ENCODE data around the gene OR2V1. TPM values are rescaled to one million over a fixed set of nuclear protein-coding genes. Genes with fewer than 3 reads are reported as not detected.
"Not testable (repeated sequence)": the region's sequence is repeated elsewhere in the genome, so short reads cannot be mapped to it uniquely, and the experiment has no call there.

The OR2V1 gene, protein sequence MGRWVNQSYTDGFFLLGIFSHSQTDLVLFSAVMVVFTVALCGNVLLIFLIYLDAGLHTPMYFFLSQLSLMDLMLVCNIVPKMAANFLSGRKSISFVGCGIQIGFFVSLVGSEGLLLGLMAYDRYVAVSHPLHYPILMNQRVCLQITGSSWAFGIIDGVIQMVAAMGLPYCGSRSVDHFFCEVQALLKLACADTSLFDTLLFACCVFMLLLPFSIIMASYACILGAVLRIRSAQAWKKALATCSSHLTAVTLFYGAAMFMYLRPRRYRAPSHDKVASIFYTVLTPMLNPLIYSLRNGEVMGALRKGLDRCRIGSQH
- total RNA-seq (not detected), polyA plus RNA-seq (ENCODE audit: insufficient read depth in 1 of 8, insufficient read length in 8 of 8, low replicate concordance in 1 of 8) (under 1 TPM in 1 of 8 donors, not detected in 7; 0.08 TPM)
- long read RNA-seq, donor 1 = 0 reads
- long read RNA-seq, donor 2 = 0 reads
- long read RNA-seq, donor 3 = 0 reads
- long read RNA-seq, donor 4 = 0 reads
- long read RNA-seq, donor 5 = 0 reads
- long read RNA-seq, donor 6 = 0 reads
- long read RNA-seq, donor 7 = 0 reads
- long read RNA-seq, donor 8 = 0 reads
- long read RNA-seq, donor 9 = 0 reads
- long read RNA-seq, donor 10 = 0 reads
- long read RNA-seq, donor 11 = 0 reads

DNA sequence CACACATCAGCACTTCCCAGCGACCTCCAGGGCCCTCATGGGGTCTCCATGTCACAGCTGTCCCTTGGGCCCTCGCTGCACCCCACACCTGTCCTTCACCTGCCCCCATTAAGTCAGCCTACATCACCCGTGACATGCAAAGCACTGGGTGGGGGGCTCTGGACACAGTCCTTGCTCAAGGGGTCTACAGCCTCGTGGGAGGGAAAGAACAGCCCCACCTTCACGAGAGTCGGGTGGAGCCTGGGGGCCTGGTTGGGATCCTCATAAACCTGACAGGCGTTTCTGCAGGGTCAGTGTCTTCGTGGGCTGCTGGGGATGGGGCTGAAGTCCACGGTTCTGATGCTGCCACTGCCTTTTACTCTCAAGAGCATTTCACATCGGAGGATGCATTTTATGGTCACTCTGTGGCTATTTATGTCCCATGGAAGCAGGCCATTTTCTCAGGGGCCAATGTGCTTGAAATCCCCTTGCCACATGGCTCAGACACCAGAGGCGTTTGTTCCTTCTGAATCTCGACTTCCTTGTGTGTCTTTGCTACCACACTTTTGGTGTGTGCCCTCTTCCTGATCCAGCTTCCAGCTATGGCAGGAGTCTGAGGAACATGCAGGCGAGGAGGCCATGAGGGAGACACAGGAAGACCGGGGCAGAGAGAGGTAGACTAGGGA lies at the start of gene OR2V1:
Gene OR2V1 (minus strand): TSS at position 338 of the 665 bp plus-strand sequence. CDS start 5,865 bp downstream, outside the sequence.
- no peak for DNase-seq
- Histone ChIP-seq H3K36me3 (ENCODE audit: control insufficient read depth, insufficient read depth, low read length) (no peaks in the 10 kb centered on the region), H3K27me3 (ENCODE audit: control insufficient read depth, insufficient read depth, low read length) (peaks cover 24% of the 10 kb centered on the region), H3K27ac (ENCODE audit: low read length) (no peak within 1 kb of the TSS), H3K4me1 (ENCODE audit: control insufficient read depth, insufficient read depth, low read length) (no peaks in the 10 kb centered on the region), H3K4me3 (ENCODE audit: low read length) (no peak within 1 kb of the TSS), H3K9me3 (replicated peaks; ENCODE audit: control insufficient read depth, low read depth, low read length) (no peaks in the 10 kb centered on the region)
- WGBS (ENCODE audit: insufficient coverage) = 53% methylated on average over 13 of the region's 14 CpGs

- H3K27ac ChIP-seq (ENCODE audit: low read length); H3K4me3 ChIP-seq (ENCODE audit: low read length); H3K36me3 ChIP-seq (ENCODE audit: control insufficient read depth, insufficient read depth, low read length); H3K4me1 ChIP-seq (ENCODE audit: control insufficient read depth, insufficient read depth, low read length); H3K9me3 ChIP-seq (replicated peaks; ENCODE audit: control insufficient read depth, low read depth, low read length); DNase-seq: not testable (repeated sequence)
- WGBS (ENCODE audit: insufficient coverage) = 60% methylated on average over 7 of the region's 14 CpGs
- peaks cover 42% of the 10 kb centered on the region for H3K27me3 ChIP-seq (ENCODE audit: control insufficient read depth, insufficient read depth, low read length)
Observed at GRCh38 chr5:181177559-181177958, 46.6 kb upstream of the OR2V1 start.

DNA sequence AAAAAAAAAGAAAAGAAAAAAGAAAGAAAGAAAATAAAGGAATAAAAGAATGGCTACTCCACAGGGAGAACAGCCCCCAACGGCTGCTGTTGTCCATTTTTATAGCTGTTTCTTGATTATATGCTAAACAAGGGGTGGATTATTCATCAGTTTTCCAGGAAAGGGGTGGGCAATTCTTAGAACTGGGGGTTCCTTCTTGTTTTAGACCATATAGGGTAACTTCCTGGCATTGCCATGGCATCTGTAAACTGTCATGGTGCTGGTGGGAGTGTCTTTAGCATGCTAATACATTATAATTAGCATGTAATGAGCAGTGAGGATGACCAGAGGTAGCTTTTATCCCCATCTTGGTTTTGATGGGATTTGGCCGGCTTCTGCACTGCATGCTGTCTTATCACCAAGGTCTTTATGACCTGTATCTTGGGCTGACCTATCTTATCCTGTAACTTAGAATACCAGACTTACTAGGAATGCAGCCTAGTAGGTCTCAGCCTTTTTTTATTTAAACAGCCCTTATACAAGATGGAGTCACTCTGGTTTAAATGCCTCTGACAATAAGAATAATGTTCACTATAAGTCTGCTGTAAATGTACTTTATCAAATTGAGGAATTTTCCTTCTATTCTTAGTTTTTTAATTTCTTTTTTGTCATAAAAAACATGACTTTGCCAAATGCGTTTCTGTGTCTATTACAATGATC lies 45.4 kb upstream of the OR2V1 start:
- Histone ChIP-seq H3K27ac (ENCODE audit: low read length) (no peak overlapping the region), H3K4me3 (ENCODE audit: low read length) (no peak overlapping the region), H3K36me3 (ENCODE audit: control insufficient read depth, insufficient read depth, low read length) (no peaks in the 10 kb centered on the region), H3K4me1 (ENCODE audit: control insufficient read depth, insufficient read depth, low read length) (no peaks in the 10 kb centered on the region), H3K27me3 (ENCODE audit: control insufficient read depth, insufficient read depth, low read length) (peaks cover 50% of the 10 kb centered on the region), H3K9me3 (replicated peaks; ENCODE audit: control insufficient read depth, low read depth, low read length) (no peaks in the 10 kb centered on the region)
- no CpG with 5 or more reads among the region's 3 CpGs for WGBS (ENCODE audit: insufficient coverage)
- no peak for DNase-seq

GRCh38 chr5:181173420-181174342 lies 42.7 kb upstream of the OR2V1 start:
- Histone ChIP-seq H3K4me3 (ENCODE audit: low read length) (no peak overlapping the region), H3K27ac (ENCODE audit: low read length) (no peak overlapping the region)
- DNase-seq = no peak

GRCh38 chr5:181173027-181173419 lies 42.1 kb upstream of the OR2V1 start:
- H3K4me3 ChIP-seq (ENCODE audit: low read length) = no peak overlapping the region

More at GRCh38 chr5:181173420-181174342, 42.7 kb upstream of the OR2V1 start:
- peaks cover 9% of the 10 kb centered on the region for H3K4me1 ChIP-seq (ENCODE audit: control insufficient read depth, insufficient read depth, low read length)
- 3% methylated on average over 39 of the region's 50 CpGs for WGBS (ENCODE audit: insufficient coverage)
- no peaks in the 10 kb centered on the region for H3K9me3 ChIP-seq (replicated peaks; ENCODE audit: control insufficient read depth, low read depth, low read length)
- H3K36me3 ChIP-seq (ENCODE audit: control insufficient read depth, insufficient read depth, low read length) = no peaks in the 10 kb centered on the region
- peaks cover 74% of the 10 kb centered on the region for H3K27me3 ChIP-seq (ENCODE audit: control insufficient read depth, insufficient read depth, low read length)

DNA sequence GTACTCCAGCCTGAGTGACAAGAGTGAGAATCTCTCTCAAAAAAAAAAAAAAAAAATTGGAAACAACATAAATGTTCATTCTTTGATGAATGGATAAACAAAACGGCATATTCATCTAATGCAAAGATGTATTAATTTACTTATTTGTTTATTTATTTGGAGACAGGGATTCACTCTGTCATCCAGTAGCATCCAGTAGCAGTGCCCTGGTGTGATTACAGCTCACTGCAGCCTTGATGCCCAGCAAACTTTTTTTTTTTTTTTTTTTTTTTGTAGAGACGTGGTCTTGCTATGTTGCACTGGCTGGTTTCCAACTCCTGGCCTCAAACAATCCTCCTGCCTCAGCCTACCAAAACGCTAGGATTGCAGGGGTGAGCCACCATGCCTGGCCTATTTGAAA lies 40.8 kb upstream of the OR2V1 start:
- DNase-seq = no peak

More at GRCh38 chr5:181173027-181173419, 42.1 kb upstream of the OR2V1 start:
- no peak for DNase-seq
- Histone ChIP-seq H3K27ac (ENCODE audit: low read length) (no peak overlapping the region), H3K9me3 (replicated peaks; ENCODE audit: control insufficient read depth, low read depth, low read length) (no peaks in the 10 kb centered on the region), H3K4me1 (ENCODE audit: control insufficient read depth, insufficient read depth, low read length) (peaks cover 9% of the 10 kb centered on the region), H3K36me3 (ENCODE audit: control insufficient read depth, insufficient read depth, low read length) (no peaks in the 10 kb centered on the region), H3K27me3 (ENCODE audit: control insufficient read depth, insufficient read depth, low read length) (peaks cover 79% of the 10 kb centered on the region)
- 10% methylated on average over 9 of the region's 11 CpGs for WGBS (ENCODE audit: insufficient coverage)

GRCh38 chr5:181170996-181171395 lies 40.0 kb upstream of the OR2V1 start:
- Histone ChIP-seq H3K4me1 (ENCODE audit: control insufficient read depth, insufficient read depth, low read length) (peaks cover 9% of the 10 kb centered on the region), H3K4me3 (ENCODE audit: low read length) (no peak overlapping the region), H3K27me3 (ENCODE audit: control insufficient read depth, insufficient read depth, low read length) (peaks cover 83% of the 10 kb centered on the region), H3K27ac (ENCODE audit: low read length) (no peak overlapping the region), H3K36me3 (ENCODE audit: control insufficient read depth, insufficient read depth, low read length) (no peaks in the 10 kb centered on the region), H3K9me3 (replicated peaks; ENCODE audit: control insufficient read depth, low read depth, low read length) (no peaks in the 10 kb centered on the region)
- 67% methylated on average over 1 of the region's 6 CpGs for WGBS (ENCODE audit: insufficient coverage)
- no peak for DNase-seq

More for the DNA sequence above, 40.8 kb upstream of the OR2V1 start:
- H3K4me1 ChIP-seq (ENCODE audit: control insufficient read depth, insufficient read depth, low read length) = peaks cover 9% of the 10 kb centered on the region
- no peaks in the 10 kb centered on the region for H3K9me3 ChIP-seq (replicated peaks; ENCODE audit: control insufficient read depth, low read depth, low read length)
- H3K27me3 ChIP-seq (ENCODE audit: control insufficient read depth, insufficient read depth, low read length) = peaks cover 76% of the 10 kb centered on the region
- no peak overlapping the region for H3K27ac ChIP-seq (ENCODE audit: low read length)
- no peak overlapping the region for H3K4me3 ChIP-seq (ENCODE audit: low read length)
- WGBS (ENCODE audit: insufficient coverage) = no CpG with 5 or more reads among the region's 3 CpGs
- no peaks in the 10 kb centered on the region for H3K36me3 ChIP-seq (ENCODE audit: control insufficient read depth, insufficient read depth, low read length)

DNA sequence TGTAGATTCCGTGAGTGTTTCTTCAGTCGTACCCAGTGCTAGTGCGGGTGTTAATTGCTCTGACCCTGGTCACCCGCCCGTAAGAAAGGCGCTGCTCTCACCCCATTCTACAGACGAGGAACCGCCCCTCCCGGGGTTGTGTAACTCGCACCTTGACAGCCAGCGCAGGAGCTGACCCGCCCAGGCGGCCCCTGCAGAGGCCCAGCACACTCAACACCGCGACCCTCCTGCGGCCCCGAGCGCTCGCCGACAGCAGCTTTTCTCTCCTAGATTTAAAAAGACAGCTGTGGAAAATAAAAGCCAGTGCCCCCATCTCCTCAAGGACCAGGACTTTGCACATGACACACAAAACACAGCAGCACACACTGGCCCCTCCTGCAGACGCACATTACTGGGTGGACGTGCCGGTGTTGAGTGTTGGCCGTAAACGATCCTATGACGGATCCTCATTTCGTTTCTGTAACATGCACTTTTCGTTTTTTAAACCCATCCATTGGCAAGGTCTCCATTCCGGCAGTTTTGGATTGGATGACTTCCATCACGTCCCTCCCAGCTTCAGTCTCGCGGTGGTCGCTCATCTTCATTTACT lies 39.4 kb upstream of the OR2V1 start:
- no peak for DNase-seq
- H3K4me3 ChIP-seq (ENCODE audit: low read length) = no peak overlapping the region
- no peaks in the 10 kb centered on the region for H3K9me3 ChIP-seq (replicated peaks; ENCODE audit: control insufficient read depth, low read depth, low read length)
- peaks cover 9% of the 10 kb centered on the region for H3K4me1 ChIP-seq (ENCODE audit: control insufficient read depth, insufficient read depth, low read length)
- no peaks in the 10 kb centered on the region for H3K36me3 ChIP-seq (ENCODE audit: control insufficient read depth, insufficient read depth, low read length)
- WGBS (ENCODE audit: insufficient coverage) = 4% methylated on average over 26 of the region's 33 CpGs
- peaks cover 84% of the 10 kb centered on the region for H3K27me3 ChIP-seq (ENCODE audit: control insufficient read depth, insufficient read depth, low read length)
- no peak overlapping the region for H3K27ac ChIP-seq (ENCODE audit: low read length)

All from muscle of leg (tissue), 16 donors.